Stimulated activated CD4-positive, alpha-beta T cell treated with anti-CD3 and anti-CD28 coated beads, Interleukin-12 subunit alpha, Interleukin-12 subunit beta, amount 100 ng/mL, for 48 hours (primary cell): ENCODE measurements around the gene TNFSF15.

ENCODE experiments used
- DNase-seq, 3 donors: peaks; one replicate each; pipeline ENCODE4 v3.0.0-alpha.2; 2020; ENCODE audit warnings: low read depth in 2 of 3, low spot score in 1 of 3

Gene TNFSF15

GRCh38 chr9:114825126-114825795, 19.4 kb upstream of the TNFSF15 start:
- DNase-seq = no peak

DNA sequence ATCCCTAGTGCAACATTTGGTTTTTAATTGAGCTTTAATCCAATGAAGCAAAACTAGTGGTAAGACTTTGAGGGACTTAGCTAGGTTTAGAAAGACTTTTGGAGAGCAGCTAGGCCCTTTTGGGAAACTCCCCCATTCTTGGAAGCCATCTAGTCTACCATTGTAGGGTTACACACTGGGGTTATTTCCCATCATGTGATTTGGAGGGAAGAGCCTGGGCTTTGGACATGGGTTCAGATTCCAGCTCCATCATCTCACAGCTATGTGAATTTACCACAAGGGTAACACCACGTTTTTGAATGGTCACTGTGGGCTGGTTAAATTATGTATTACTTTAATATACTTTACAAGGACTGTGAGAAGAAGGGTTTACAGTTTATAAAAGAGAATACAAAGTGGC, 18.3 kb upstream of the TNFSF15 start:
- no peak for DNase-seq

GRCh38 chr9:114823441-114823840, 17.6 kb upstream of the TNFSF15 start:
- DNase-seq = no peak

DNA sequence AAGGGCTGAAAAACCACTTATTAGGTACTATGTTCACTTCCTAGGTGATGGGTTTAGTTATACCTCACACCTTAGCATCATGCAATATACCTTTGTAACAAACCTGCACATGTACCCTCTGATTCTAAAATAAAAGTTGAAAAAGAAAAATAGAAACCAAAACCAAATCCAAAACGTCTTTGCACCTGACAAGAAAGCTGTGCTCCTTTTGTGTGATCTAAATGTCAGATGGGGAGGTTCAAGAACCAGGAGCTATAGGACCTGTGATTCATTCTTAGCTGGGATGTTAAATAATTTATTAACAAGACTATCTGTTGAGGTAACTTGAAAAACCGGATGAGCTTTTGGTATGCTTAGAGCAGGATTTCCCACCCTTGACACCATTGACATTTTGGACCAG, 16.9 kb upstream of the TNFSF15 start:
- DNase-seq = no peak

GRCh38 chr9:114820776-114821501, 15.1 kb upstream of the TNFSF15 start:
- DNase-seq = no peak

- DNase-seq = no peak
These were observed 12.3 kb upstream of the TNFSF15 start for GRCh38 chr9:114818178-114818577.

DNA sequence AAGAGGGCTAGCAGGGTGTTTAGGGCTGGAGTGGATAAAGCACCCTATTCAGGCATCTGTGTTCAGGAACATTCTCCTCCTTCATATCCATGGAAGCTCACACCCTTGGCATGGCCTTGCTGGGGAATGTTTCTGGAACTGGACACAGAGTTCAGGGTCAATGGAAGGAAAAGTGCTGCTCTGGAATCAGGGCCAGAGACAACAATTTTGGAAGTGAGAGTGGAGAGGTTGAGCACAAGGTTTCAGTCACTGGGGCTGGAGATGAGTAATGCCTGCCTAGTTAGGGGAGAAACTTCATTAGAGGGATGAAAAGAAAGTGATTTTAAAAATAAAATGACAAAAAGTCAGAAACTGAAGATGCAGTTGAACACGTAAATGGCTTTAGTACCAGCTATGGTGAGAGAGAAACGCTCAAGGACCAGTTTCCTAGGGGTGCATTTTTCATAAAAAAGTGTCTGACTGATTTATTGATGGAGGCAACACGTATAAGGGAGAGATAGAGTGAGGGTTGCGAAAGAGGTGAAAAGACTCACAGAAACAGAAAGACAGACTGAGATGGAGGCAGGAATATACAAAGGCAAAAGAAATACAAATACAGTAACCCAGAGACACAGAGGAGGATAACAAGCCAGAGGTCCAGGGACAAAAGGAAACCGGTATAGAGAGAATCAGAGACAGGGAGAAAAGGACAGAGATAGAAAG, 8.0 kb upstream of the TNFSF15 start:
- DNase-seq = no peak

- DNase-seq = no peak
These were observed 6.3 kb upstream of the TNFSF15 start for GRCh38 chr9:114811966-114812636.

GRCh38 chr9:114811301-114811700, 5.5 kb upstream of the TNFSF15 start:
- DNase-seq = no peak

DNA sequence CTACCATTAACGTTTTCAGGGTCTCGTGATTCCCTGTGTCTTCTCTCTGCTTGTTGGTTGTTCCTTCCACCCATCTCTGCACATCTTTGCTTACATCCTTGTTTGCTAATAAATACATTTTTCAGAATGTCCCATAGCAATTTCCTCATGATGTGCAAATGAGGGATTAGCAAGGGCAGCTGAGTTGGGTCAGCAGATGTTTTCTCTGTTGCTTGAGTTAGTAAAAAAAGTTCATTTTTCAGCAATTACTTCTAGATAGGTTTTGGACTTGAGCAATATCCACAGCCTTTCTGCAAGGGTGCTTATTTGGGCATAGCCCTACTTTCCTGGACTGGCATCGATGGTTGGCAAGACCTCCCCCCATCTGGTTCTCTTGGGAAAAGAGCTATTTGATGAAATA, 4.8 kb upstream of the TNFSF15 start:
- no peak for DNase-seq

DNA sequence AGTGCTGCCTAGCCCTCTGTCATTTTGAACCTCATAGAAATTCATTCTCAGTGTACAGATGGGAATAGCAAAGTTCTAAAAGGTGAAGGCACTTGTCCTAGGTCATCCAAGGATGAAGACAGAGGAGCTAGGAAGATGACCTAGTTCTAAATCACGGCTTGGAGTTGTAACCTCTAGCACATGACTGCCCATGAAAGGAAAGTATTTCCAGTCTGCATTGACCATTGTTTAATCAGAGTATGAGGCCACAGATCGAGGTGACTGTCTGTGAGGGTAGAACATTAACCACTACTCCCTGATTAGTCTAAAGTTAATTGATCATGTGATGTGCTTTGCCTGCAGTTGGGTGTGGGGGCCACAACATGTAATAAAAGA, 674 bp upstream of the TNFSF15 start:
- no peak for DNase-seq

DNA sequence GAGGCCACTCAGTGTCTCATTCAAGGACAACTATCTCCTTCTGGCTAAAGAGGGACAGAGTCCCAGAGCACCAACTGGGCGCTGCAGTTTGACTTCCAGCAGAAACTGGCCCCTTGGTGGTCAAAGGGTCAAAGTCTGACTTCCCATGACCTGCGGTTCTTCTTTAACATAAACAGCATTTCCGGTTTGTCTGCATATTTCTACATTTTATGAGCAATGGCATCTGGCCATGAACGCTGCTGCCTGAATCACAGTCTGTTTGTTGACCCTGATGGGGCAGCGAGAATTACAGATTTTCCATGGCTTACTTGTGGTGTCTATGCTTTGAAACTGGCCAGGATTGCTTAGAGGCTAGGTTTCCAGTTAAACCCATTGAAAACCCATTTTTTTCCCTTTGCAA, 1.3 kb downstream of the TNFSF15 start:
- DNase-seq = no peak

GRCh38 chr9:114803479-114804265, 2.2 kb downstream of the TNFSF15 start:
- DNase-seq = no peak

- no peak for DNase-seq
These were observed 5.9 kb downstream of the TNFSF15 start for GRCh38 chr9:114799925-114800324.

GRCh38 chr9:114799441-114799840, 6.4 kb downstream of the TNFSF15 start:
- DNase-seq = no peak

DNA sequence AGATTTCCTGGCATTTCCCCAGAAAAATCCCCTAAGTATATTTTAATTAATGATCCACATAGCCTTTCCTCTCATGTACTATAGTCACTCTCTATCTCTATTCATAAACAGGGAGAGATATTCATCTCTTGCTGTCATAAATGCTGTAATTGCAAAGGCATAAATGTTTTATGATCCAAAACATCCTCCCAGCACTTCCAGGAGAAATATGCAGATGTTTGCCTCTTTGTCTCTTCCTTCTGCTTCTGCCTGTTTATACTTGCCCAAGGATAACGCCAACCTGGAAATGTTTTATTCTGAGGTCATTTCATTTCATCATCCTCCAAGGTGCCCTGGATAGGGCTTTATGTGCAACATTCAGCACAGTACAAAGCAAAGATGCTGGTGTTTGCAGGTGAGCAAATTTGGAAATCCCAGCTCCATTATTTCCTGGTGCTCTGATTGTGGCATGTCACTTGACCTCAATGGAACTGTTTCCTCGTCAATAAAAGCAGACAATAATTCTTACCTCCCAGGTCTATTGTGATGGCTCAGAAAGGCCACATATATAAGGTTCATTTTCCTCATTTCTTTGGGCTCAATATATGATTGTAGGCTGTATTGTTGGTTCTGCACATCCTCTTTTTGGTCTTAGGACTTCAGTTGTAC, 6.9 kb downstream of the TNFSF15 start:
- DNase-seq = no peak

DNA sequence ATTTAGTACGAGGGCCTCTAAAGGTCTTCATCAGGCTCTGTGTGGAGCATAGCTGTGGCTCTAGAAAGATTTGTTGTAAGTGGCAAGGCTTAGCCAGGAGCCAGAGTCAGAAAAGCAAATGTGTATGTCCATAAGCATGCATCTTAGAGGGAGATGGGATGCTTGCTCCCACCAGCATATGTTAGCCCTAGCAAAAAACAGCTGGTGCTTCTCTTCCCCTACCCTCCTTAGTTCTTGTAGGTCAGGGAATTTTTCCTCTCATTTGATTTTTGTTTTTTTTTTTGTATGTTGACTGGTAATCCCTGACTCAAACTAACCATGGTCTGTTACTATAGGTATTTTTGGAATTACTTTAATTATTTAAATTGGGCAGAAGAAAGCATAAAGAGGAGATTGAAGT, 7.7 kb downstream of the TNFSF15 start:
- no peak for DNase-seq

GRCh38 chr9:114792396-114792795, 13.4 kb downstream of the TNFSF15 start:
- DNase-seq = no peak

GRCh38 chr9:114791736-114792135, 14.1 kb downstream of the TNFSF15 start:
- DNase-seq = no peak

DNA sequence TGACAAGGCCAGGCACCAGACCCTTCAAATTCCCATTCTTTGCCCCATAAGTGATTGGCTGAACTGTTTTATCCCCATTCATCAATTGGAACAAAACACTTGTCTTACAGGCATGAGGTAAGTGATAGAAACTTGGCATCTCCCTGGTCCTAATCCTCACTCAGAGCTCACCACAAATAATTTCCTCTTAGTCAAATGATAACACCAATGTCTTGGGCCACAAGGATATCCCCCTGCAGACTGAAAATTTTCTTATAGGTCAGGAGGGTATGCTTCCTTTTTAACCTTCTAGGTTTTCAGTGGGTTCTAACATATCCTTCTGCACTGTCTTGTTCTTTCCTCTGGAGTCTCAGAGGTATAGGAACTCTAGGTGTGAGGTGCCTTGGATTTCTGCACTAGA, 14.5 kb downstream of the TNFSF15 start:
- no peak for DNase-seq

- DNase-seq = no peak
These were observed 15.3 kb downstream of the TNFSF15 start for GRCh38 chr9:114790521-114790920.
